ENCODE data around the gene PWWP2B. TPM values are rescaled to one million over a fixed set of nuclear protein-coding genes. Genes with fewer than 3 reads are reported as not detected.

PWWP2B gene
- total and polyA plus RNA-seq, 2 of the 13 experiments (the other 11 are each of a cell fraction or from before 2014, with no cell fraction given) = 2.3 to 4.7 TPM

DNA sequence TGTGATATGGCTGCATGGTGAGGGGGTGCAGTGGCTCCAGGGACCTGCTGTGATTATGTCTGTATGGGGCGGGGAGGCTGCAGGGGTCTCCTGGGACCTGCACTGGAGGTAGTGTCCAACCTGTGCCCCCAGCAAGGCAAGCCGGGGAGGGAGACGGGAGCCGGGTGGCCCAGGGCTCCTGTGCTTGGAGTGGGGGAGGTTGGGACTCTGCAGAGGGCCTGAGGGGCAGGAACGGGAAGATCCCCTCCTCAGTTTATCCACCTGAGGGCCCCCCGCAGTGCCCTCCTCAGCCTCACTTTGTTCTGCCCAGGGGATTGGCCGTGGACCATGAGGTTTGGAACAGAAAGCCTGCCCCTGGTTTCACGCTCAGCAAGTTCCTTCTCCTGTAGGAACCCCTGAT, 22.8 kb upstream of the PWWP2B start:
- H3K27ac ChIP-seq (ENCODE audit: extremely low read length, insufficient read depth, low read length) = no peak overlapping the region
- no peaks in the 10 kb centered on the region for H4K20me1 ChIP-seq (ENCODE audit: insufficient read depth, low read length)
- no TSS peak for BruUV-seq (replicated peaks)
- in situ Hi-C loops (cut with HindIII; ENCODE audit: extremely low pct_ligation_motif_present, low pct_unique_long_range_greater_than_20kb) (no loop called here), intact Hi-C loops (cut with micrococcal nuclease; ENCODE audit: unreplicated experiment) (no loop called here)
- WGBS (ENCODE audit: low lambda C conversion rate) = 76% methylated on average over 3 of the region's 8 CpGs
- no peak overlapping the region for H3K9ac ChIP-seq (ENCODE audit: insufficient read depth, low read depth, low read length)
- POLR2A ChIA-PET = no interaction called here
- H3K9me3 ChIP-seq (ENCODE audit: low read length) = no peaks in the 10 kb centered on the region
- H3K27me3 ChIP-seq (ENCODE audit: control insufficient read depth in 1 of 2, insufficient read depth in 2 of 2, low read length in 2 of 2) = 0 out of 5 replicates have a peak, but pooled peaks cover 0 to 2% of the 10 kb centered on the region in 2 experiments
- TF ChIP-seq PRMT3 (CRISPR knock-in tag; IDR thresholded peaks at IDR 0.05; ENCODE audit: borderline replicate concordance, low read depth) (no peak), ZNF530 (CRISPR knock-in tag; IDR thresholded peaks at IDR 0.05; ENCODE audit: low read depth) (no peak), NR3C1 (CRISPR knock-in tag; IDR thresholded peaks at IDR 0.05) (no peak), POLR2AphosphoS5 (IDR thresholded peaks at IDR 0.05; ENCODE audit: low read depth, low read length) (no peak), ZNF720 (CRISPR knock-in tag; IDR thresholded peaks at IDR 0.05) (no peak)
- TF ChIP-seq, protein P1, sequence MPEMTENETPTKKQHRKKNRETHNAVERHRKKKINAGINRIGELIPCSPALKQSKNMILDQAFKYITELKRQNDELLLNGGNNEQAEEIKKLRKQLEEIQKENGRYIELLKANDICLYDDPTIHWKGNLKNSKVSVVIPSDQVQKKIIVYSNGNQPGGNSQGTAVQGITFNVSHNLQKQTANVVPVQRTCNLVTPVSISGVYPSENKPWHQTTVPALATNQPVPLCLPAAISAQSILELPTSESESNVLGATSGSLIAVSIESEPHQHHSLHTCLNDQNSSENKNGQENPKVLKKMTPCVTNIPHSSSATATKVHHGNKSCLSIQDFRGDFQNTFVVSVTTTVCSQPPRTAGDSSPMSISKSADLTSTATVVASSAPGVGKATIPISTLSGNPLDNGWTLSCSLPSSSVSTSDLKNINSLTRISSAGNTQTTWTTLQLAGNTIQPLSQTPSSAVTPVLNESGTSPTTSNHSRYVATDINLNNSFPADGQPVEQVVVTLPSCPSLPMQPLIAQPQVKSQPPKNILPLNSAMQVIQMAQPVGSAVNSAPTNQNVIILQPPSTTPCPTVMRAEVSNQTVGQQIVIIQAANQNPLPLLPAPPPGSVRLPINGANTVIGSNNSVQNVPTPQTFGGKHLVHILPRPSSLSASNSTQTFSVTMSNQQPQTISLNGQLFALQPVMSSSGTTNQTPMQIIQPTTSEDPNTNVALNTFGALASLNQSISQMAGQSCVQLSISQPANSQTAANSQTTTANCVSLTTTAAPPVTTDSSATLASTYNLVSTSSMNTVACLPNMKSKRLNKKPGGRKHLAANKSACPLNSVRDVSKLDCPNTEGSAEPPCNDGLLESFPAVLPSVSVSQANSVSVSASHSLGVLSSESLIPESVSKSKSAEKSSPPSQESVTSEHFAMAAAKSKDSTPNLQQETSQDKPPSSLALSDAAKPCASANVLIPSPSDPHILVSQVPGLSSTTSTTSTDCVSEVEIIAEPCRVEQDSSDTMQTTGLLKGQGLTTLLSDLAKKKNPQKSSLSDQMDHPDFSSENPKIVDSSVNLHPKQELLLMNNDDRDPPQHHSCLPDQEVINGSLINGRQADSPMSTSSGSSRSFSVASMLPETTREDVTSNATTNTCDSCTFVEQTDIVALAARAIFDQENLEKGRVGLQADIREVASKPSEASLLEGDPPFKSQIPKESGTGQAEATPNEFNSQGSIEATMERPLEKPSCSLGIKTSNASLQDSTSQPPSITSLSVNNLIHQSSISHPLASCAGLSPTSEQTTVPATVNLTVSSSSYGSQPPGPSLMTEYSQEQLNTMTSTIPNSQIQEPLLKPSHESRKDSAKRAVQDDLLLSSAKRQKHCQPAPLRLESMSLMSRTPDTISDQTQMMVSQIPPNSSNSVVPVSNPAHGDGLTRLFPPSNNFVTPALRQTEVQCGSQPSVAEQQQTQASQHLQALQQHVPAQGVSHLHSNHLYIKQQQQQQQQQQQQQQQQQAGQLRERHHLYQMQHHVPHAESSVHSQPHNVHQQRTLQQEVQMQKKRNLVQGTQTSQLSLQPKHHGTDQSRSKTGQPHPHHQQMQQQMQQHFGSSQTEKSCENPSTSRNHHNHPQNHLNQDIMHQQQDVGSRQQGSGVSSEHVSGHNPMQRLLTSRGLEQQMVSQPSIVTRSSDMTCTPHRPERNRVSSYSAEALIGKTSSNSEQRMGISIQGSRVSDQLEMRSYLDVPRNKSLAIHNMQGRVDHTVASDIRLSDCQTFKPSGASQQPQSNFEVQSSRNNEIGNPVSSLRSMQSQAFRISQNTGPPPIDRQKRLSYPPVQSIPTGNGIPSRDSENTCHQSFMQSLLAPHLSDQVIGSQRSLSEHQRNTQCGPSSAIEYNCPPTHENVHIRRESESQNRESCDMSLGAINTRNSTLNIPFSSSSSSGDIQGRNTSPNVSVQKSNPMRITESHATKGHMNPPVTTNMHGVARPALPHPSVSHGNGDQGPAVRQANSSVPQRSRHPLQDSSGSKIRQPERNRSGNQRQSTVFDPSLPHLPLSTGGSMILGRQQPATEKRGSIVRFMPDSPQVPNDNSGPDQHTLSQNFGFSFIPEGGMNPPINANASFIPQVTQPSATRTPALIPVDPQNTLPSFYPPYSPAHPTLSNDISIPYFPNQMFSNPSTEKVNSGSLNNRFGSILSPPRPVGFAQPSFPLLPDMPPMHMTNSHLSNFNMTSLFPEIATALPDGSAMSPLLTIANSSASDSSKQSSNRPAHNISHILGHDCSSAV (CRISPR knock-in tag; IDR thresholded peaks at IDR 0.05; ENCODE audit: borderline replicate concordance) = no peak
- TF ChIP-seq, protein P2, sequence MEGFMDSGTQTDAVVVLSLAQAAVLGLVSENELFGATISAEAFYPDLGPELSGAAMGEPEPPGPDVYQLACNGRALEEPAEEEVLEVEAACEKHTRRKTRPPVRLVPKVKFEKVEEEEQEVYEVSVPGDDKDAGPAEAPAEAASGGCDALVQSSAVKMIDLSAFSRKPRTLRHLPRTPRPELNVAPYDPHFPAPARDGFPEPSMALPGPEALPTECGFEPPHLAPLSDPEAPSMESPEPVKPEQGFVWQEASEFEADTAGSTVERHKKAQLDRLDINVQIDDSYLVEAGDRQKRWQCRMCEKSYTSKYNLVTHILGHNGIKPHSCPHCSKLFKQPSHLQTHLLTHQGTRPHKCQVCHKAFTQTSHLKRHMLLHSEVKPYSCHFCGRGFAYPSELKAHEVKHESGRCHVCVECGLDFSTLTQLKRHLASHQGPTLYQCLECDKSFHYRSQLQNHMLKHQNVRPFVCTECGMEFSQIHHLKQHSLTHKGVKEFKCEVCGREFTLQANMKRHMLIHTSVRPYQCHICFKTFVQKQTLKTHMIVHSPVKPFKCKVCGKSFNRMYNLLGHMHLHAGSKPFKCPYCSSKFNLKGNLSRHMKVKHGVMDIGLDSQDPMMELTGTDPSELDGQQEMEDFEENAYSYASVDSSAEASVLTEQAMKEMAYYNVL (CRISPR knock-in tag; IDR thresholded peaks at IDR 0.05; ENCODE audit: borderline replicate concordance) = no peak
- FAIRE-seq = no peak
- H3K36me3 ChIP-seq (replicated peaks in 1 of 2; ENCODE audit: control insufficient read depth in 1 of 2, insufficient read depth in 2 of 2, low read length in 2 of 2) = no peaks in the 10 kb centered on the region
- CTCF ChIA-PET (ENCODE audit: low intra/inter-chr PET ratio, low total read pairs) = no interaction called here
- ATAC-seq = no peak
- no peak for DNase-seq (ENCODE audit: low spot score)
- peaks cover 35% of the 10 kb centered on the region for H3K4me1 ChIP-seq (ENCODE audit: insufficient read depth, low read length)
- no peak overlapping the region for H2AFZ ChIP-seq (ENCODE audit: low read length)
- H3K4me2 ChIP-seq (ENCODE audit: low read depth, low read length) = no peak overlapping the region
- H3K79me2 ChIP-seq (ENCODE audit: insufficient read depth, low read length) = no peaks in the 10 kb centered on the region
- H3K4me3 ChIP-seq (replicated peaks in 1 of 3; ENCODE audit: insufficient read depth in 1 of 3, low read depth in 2 of 3, low read length in 3 of 3) = no peak overlapping the region
